GM19023 (cell line): ENCODE data around the gene FBL.

Source experiments
- ATAC-seq: cut with Tn5 transposase; IDR thresholded peaks from one replicate; pipeline ENCODE4 v1.9.1; 2021; ENCODE audit warnings: mild to moderate bottlenecking, moderate library complexity; ENCODE audit not compliant: unreplicated experiment

Gene FBL

DNA sequence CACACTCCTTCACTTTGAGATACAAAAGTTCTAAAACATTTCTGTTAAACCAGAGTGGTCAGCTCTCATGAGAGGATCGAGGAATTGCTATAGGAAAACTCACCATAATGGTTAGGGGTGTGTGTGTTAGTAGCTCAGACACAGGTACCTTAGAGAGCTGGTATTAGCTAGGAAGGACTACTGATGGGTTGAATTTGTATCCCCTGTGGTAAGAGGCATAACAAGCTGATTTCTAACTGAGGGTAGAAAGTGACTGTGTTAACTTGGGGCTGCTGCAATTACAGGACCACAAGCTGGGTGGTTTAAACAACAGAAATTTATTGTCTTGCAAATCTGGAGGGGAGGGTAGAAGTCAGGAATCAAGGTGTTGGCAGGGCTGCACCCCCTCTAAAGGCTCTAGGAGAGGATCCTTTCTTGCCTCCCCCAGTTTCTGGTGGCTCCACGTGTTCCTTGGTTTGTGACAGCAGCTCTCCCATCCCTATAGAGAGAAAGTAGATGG, 50.1 kb downstream of the FBL start:
- ATAC-seq, result no peak

DNA sequence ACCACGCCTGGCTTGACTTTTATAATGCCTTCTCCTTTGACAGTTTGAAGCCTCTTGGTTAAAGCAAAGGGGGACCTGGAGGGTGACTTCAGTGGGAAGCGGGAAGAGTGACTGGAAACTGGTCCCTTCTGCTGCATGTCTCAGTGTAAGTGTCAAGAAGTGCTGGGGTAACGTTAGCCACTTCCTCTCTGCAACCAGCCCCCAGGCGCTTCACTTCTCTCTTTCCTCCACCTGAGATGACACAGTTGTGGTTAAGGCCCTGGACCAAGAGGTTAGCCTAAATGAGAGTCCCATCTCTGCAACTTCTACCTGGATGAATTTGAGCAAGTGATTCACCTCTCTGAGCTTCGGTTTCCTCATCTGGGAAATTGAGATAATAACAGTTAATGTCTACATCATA, 51.2 kb downstream of the FBL start:
- ATAC-seq, result no peak

DNA sequence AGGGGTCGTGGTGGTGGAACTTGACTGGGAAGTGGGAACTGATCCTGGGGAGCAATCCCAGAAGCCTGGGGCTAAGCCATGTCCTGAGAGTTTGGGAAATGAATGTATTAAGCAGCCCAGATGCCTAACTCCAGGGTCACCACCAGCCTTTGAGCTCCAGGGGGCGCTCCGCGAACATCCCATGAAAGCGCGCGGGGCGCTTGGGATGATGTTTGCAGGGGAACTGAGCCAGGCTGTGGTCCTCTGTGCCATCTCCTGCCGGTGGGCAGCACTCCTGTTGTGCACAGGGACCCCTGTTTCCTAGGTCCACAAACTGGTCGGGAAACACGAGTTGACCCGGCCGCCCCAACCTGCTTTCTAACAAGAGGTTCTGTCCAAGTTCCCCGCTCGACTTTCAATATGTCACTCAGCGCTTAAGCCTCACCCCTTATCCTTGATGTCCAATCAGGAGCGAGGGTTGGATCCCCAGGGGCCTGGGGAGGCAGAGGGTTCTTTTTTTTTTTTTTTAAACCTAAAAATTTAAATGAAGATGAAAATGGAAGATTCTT, 53.1 kb downstream of the FBL start:
- ATAC-seq, result no peak

DNA sequence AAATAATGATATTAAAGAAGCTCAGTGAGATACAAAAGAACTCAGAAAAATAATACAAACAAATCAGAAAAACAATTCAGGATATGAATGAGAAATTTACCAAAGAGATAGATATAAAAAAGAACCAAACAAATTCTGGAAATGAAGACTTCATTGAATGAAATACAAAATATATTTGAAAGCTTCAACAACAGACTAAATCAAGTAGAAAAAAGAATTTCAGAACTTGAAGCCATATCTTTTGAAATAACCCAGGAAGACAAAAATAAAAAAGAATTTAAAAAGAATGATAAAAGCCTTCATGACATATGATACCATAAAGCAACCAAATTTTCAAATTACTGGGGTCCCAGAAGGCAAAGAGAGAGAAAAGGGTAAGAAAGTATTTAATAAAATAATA, 57.9 kb downstream of the FBL start:
- no peak for ATAC-seq
